Subcutaneous adipose tissue (tissue), 4 donors: ENCODE data around the gene DRC1. TPM values are rescaled to one million over a fixed set of nuclear protein-coding genes. Genes with fewer than 3 reads are reported as not detected.

Source experiments
- CTCF ChIP-seq: fragments of 450-650 bp; IDR thresholded peaks from one replicate; pipeline ENCODE4 v1.5.1; 2016; ENCODE audit warnings: low read depth, mild to moderate bottlenecking, control low read depth, antibody characterized with exemption, moderate library complexity
- total RNA-seq, 4 donors: library from RNA; depleted of rRNA; stranded (reverse); fragments of >200 nt; gene quantifications; one replicate each; pipeline ENCODE4 v1.1.0, GENCODE V29; 2016

The DRC1 gene
- total RNA-seq, 4 donors from 2014 or later: not detected

GRCh38 chr2:26465266-26465925 lies 63.7 kb downstream of the DRC1 start:
- no peak for TF ChIP-seq CTCF

GRCh38 chr2:26465981-26466471 lies 64.3 kb downstream of the DRC1 start:
- no peak for TF ChIP-seq CTCF

GRCh38 chr2:26466662-26467310 lies 65.1 kb downstream of the DRC1 start:
- TF ChIP-seq CTCF: no peak

GRCh38 chr2:26469092-26469710 lies 67.5 kb downstream of the DRC1 start:
- TF ChIP-seq CTCF: no peak

GRCh38 chr2:26469955-26470354 lies 68.2 kb downstream of the DRC1 start:
- TF ChIP-seq CTCF: no peak

GRCh38 chr2:26470601-26471260 lies 69.0 kb downstream of the DRC1 start:
- TF ChIP-seq CTCF: no peak

GRCh38 chr2:26471289-26471688 lies 69.6 kb downstream of the DRC1 start:
- no peak for TF ChIP-seq CTCF
